Neural cell (in vitro differentiated cells): ENCODE results near the gene TNKS1BP1.

Source experiments
- CTCF ChIP-seq: fragments of 450-650 bp; IDR thresholded peaks from 2 replicates; pipeline ENCODE4 v1.5.1; 2014; ENCODE audit warnings: antibody characterized with exemption, mild to moderate bottlenecking, moderate library complexity; ENCODE audit not compliant: poor library complexity, severe bottlenecking
- EZH2 ChIP-seq: fragments of 200-600, 300-800 bp; shearing (Covaris generic), sonication (generic); IDR thresholded peaks from 2 replicates; pipeline ENCODE4 v1.6.1; 2014; ENCODE audit warnings: antibody characterized with exemption, low read length, borderline replicate concordance, mild to moderate bottlenecking; ENCODE audit not compliant: insufficient read depth, poor library complexity, severe bottlenecking
- REST ChIP-seq: IDR thresholded peaks from 2 replicates; pipeline ENCODE4 v1.6.1; 2012; ENCODE audit warnings: borderline replicate concordance

- TF ChIP-seq EZH2 = no peak
- TF ChIP-seq CTCF = no peak
- TF ChIP-seq REST = no peak
Measured at GRCh38 chr11:57290288-57290687, 34.5 kb downstream of the TNKS1BP1 start.
